Pancreas (tissue), 10 donors: Measurements from ENCODE around the gene PTPRD. TPM values are rescaled to one million over a fixed set of nuclear protein-coding genes. Genes with fewer than 3 reads are reported as not detected.
"Not testable (repeated sequence)": the region's sequence is repeated elsewhere in the genome, so short reads cannot be mapped to it uniquely, and the experiment has no call there.

Source experiments
- ATAC-seq, 4 donors: fragments of 200-7000 bp; cut with Tn5 transposase; one replicate each; pipeline versions ENCODE4 v1.8.0 to v1.9.1; 2020; ENCODE audit warnings: mild to moderate bottlenecking in 4 of 4, moderate library complexity in 4 of 4
- DNase-seq, 6 donors: peaks; one replicate each; pipeline ENCODE4 v3.0.0-alpha.2; 2020
- FAIRE-seq: peaks from 2 replicates; lab custom pipeline; 2012; peaks lifted over from hg19 to GRCh38; lab: Jason Lieb, UNC
- H3K27ac ChIP-seq, 4 donors: fragments of 200-600 bp; sonication (generic); 1 replicate in 3 of 4; 2 replicates in 1 of 4; pipeline versions ENCODE4 v1.5.0 to v1.8.0; 2020
- H3K27me3 ChIP-seq, 4 donors: fragments of 200-600 bp; one replicate each; pipeline ENCODE4 v1.8.0; 2021
- H3K36me3 ChIP-seq, 3 donors: fragments of 200-600 bp; sonication (generic) in 1 of 3; one replicate each; pipeline versions ENCODE4 v1.5.0 to v1.8.0; 2020 to 2021
- H3K4me1 ChIP-seq, 3 donors: fragments of 200-600 bp; one replicate each; pipeline ENCODE4 v1.8.0; 2021
- H3K4me3 ChIP-seq, 4 donors: fragments of 200-600 bp; sonication (generic) in 2 of 4; one replicate each; pipeline versions ENCODE4 v1.5.0 to v1.8.0; 2020 to 2021
- H3K9me3 ChIP-seq, 4 donors: fragments of 200-600 bp; one replicate each; pipeline ENCODE4 v1.8.0; 2021
- WGBS, 2 donors: extraction: QIAGEN DNeasy Blood & Tissue Kit; methylation state at CpG; one replicate each; pipeline ENCODE4 v1.1.7; 2013; 5-methylcytosine and 5-hydroxymethylcytosine counted together
- intact Hi-C, 3 donors: fragments of 100-400 bp; cut with DNase I; formaldehyde crosslinking; loops; one replicate each; pipeline versions ENCODE4 v1.11.1 to v1.14.2; 2022
- polyA plus RNA-seq, 2 donors: library from polyadenylated mRNA; stranded (reverse); fragments of 200-250 nt; gene quantifications; one replicate each; pipeline ENCODE4 v1.2.3, GENCODE V29; 2013
- total RNA-seq, 6 donors: library from RNA; stranded (reverse); fragmentation: NEBNext Ultra II Directional in 4 of 6; extraction: Animal tissue kit (Norgen Biotek cat#: 25700) in 4 of 6; gene quantifications; one replicate each; pipeline versions ENCODE4 v1.2.1 to v1.2.4, GENCODE V29; 2021 to 2023
- TF ChIP-seq, protein P1 (sequence below), 4 donors: fragments of 200-600 bp; sonication (generic) in 3 of 4; IDR thresholded peaks; one replicate each; pipeline versions ENCODE4 v1.5.0 to v1.8.0; 2021; ENCODE audit warnings: antibody characterized with exemption in 4 of 4
- donor health status: healthy with polysubstance abuse.
- donor health status: DM: no; HTN: no; CAD: no; lungs with moderate emphysema.
- donor health status: DM: no; HTN: no; CAD: no.
- donor health status: control.
- donor health status: control.
- donor health status: Bipolar disorder and iron deficiency.
- donor health status: DM: yes; HTN: yes; CAD: no.
- donor health status: DM: no; HTN: no; CAD: no.
- donor health status: DM: no; HTN: no; CAD: no.
- donor health status: DM: yes; HTN: yes; CAD: no.

The PTPRD gene
- total and polyA plus RNA-seq, 8 donors = 2.1 to 21.7 (median 5.1) TPM

DNA sequence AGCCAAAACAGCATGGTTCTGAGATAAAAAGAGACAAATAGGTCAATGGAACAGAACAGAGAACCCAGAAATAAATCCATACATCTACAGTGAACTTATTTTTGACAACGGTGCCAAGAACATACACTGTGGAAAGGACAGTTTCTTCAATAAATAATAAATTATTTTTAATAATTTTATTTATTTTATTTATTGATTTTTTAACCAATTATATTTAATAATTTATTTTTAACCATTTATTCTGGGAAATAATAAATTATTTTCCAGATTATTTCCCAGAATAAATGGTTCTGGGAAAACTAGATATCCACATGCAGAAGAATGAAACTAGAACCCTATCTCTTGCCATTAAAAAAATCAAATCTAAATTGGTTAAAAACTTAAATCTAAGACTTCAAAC is 1669.4 kb downstream of the PTPRD start:
- WGBS, 2 donors = 68 to 81% methylated on average over 1 of the region's 1 CpG
- TF ChIP-seq, protein P1, sequence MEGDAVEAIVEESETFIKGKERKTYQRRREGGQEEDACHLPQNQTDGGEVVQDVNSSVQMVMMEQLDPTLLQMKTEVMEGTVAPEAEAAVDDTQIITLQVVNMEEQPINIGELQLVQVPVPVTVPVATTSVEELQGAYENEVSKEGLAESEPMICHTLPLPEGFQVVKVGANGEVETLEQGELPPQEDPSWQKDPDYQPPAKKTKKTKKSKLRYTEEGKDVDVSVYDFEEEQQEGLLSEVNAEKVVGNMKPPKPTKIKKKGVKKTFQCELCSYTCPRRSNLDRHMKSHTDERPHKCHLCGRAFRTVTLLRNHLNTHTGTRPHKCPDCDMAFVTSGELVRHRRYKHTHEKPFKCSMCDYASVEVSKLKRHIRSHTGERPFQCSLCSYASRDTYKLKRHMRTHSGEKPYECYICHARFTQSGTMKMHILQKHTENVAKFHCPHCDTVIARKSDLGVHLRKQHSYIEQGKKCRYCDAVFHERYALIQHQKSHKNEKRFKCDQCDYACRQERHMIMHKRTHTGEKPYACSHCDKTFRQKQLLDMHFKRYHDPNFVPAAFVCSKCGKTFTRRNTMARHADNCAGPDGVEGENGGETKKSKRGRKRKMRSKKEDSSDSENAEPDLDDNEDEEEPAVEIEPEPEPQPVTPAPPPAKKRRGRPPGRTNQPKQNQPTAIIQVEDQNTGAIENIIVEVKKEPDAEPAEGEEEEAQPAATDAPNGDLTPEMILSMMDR (IDR thresholded peaks at IDR 0.05) = no peak
- no peak for FAIRE-seq
- no peaks in the 10 kb centered on the region for H3K36me3 ChIP-seq
- H3K4me3 ChIP-seq = no peak overlapping the region
- H3K4me1 ChIP-seq = no peaks in the 10 kb centered on the region
- intact Hi-C loops = no loop called here
- H3K27me3 ChIP-seq = no peaks in the 10 kb centered on the region
- DNase-seq = no peak
- H3K9me3 ChIP-seq = no peaks in the 10 kb centered on the region
- no peak for ATAC-seq
- H3K27ac ChIP-seq = no peak overlapping the region

DNA sequence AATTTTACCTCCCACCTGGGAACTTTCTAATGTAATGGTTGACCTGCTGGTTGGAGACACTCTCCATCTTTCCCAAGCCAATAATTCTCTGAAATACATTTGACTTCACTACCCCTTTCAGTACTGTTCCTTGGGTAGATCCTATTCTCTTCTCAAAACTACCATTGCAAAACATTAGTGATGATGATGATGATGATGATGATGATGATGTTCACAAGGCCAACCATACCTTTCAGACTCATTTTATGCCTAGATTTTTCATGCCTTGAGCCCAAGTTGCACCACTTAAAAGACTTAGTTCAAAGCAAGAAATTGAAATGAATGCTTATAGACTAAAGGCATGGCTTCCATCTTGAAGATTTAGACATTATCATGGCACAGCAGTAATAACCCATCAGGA is 1672.2 kb downstream of the PTPRD start:
- no peaks in the 10 kb centered on the region for H3K27me3 ChIP-seq
- H3K4me1 ChIP-seq = no peaks in the 10 kb centered on the region
- H3K27ac ChIP-seq = no peak overlapping the region
- no peak overlapping the region for H3K4me3 ChIP-seq
- FAIRE-seq (no peak), DNase-seq (no peak), ATAC-seq (no peak)
- TF ChIP-seq, protein P1 (IDR thresholded peaks at IDR 0.05) = no peak
- H3K9me3 ChIP-seq = no peaks in the 10 kb centered on the region
- intact Hi-C loops = no loop called here
- no peaks in the 10 kb centered on the region for H3K36me3 ChIP-seq

DNA sequence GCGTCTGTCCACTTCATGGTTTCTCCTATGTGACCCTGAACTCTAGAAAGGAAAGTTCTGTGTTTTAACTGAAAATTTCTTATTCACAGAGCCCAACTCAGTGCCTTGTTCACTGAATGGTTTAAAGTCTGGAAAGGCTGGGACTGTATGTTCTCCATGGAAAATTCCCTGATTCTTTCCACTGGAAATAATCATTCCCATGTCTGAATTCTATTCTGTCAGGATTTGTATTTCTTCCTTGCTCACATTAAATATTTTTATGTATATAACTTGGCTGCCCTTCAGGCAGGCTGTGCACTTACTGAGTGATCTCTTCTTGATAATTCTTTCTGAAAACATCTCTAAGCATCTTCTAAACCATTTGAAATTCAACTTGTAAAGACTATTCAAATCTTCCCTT is 1686.3 kb downstream of the PTPRD start:
- TF ChIP-seq, protein P1 (IDR thresholded peaks at IDR 0.05) = no peak
- FAIRE-seq (no peak), ATAC-seq (no peak), DNase-seq (no peak)
- H3K4me1 ChIP-seq = no peaks in the 10 kb centered on the region
- H3K27me3 ChIP-seq = no peaks in the 10 kb centered on the region
- no peaks in the 10 kb centered on the region for H3K36me3 ChIP-seq
- intact Hi-C loops = no loop called here
- WGBS, 2 donors = 66 to 79% methylated on average over 1 of the region's 1 CpG
- no peak overlapping the region for H3K27ac ChIP-seq
- H3K4me3 ChIP-seq = no peak overlapping the region
- no peaks in the 10 kb centered on the region for H3K9me3 ChIP-seq

GRCh38 chr9:8924562-8924961 is 1688.2 kb downstream of the PTPRD start:
- intact Hi-C loops = no loop called here
- no peak for DNase-seq
- no peaks in the 10 kb centered on the region for H3K4me1 ChIP-seq
- no peak overlapping the region for H3K4me3 ChIP-seq
- ATAC-seq = no peak
- TF ChIP-seq, protein P1 (IDR thresholded peaks at IDR 0.05) = no peak
- FAIRE-seq = no peak
- no peaks in the 10 kb centered on the region for H3K36me3 ChIP-seq
- H3K27me3 ChIP-seq = no peaks in the 10 kb centered on the region
- no peaks in the 10 kb centered on the region for H3K9me3 ChIP-seq
- no peak overlapping the region for H3K27ac ChIP-seq
- WGBS, 2 donors = 63 to 75% methylated on average over 2 of the region's 2 CpGs

DNA sequence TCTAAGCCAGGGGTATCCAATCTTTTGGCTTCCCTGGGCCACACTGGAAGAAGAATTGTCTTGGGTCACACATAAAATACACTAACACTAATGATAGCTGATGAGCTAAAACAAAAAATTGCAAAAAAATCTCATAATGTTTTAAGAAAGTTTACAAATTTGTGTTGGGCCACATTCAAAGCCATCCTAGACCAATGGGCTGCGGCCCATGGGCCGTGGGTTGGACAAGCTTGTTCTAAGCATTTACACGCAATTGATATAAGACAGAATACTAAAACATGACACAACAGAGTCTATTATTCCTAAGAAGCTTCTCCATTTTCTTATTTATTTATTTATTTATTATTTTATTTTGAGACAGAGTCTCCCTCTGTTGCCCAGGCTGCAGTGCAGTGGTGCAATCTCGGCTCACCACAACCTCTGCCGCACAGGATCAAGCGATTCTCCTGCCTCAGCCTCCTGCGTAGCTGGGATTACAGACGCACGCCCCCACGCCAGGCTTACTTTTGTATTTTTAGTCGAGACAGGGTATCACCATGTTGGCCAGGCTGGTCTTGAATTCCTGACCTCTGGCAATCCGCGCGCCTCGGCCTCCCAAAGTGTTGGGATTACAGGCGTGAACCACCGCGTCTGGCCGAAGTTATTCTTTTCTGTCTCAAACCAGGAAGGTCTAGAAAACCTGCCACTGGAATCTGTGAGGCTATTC is 1692.2 kb downstream of the PTPRD start:
- WGBS, 2 donors = 83 to 93% methylated on average over 19 of the region's 19 CpGs
- H3K27ac ChIP-seq, ATAC-seq, DNase-seq, FAIRE-seq, H3K27me3 ChIP-seq, H3K36me3 ChIP-seq, intact Hi-C loops, H3K9me3 ChIP-seq, H3K4me1 ChIP-seq, H3K4me3 ChIP-seq: not testable (repeated sequence)
